WTC11 (cell line): ENCODE data around the gene CHRNE.

Experiments used
- CTCF ChIP-seq: fragments of 200-600 bp; IDR thresholded peaks from 2 replicates; pipeline ENCODE4 v1.8.0; 2022; ENCODE audit warnings: antibody characterized with exemption
- TF ChIP-seq, protein P1 (sequence below): sonication (generic); formaldehyde crosslinking; IDR thresholded peaks from 2 replicates; pipeline ENCODE4 v1.8.1; 2023; ENCODE audit warnings: mild to moderate bottlenecking, missing genetic modification reagents, borderline replicate concordance

- TF ChIP-seq, protein P1, sequence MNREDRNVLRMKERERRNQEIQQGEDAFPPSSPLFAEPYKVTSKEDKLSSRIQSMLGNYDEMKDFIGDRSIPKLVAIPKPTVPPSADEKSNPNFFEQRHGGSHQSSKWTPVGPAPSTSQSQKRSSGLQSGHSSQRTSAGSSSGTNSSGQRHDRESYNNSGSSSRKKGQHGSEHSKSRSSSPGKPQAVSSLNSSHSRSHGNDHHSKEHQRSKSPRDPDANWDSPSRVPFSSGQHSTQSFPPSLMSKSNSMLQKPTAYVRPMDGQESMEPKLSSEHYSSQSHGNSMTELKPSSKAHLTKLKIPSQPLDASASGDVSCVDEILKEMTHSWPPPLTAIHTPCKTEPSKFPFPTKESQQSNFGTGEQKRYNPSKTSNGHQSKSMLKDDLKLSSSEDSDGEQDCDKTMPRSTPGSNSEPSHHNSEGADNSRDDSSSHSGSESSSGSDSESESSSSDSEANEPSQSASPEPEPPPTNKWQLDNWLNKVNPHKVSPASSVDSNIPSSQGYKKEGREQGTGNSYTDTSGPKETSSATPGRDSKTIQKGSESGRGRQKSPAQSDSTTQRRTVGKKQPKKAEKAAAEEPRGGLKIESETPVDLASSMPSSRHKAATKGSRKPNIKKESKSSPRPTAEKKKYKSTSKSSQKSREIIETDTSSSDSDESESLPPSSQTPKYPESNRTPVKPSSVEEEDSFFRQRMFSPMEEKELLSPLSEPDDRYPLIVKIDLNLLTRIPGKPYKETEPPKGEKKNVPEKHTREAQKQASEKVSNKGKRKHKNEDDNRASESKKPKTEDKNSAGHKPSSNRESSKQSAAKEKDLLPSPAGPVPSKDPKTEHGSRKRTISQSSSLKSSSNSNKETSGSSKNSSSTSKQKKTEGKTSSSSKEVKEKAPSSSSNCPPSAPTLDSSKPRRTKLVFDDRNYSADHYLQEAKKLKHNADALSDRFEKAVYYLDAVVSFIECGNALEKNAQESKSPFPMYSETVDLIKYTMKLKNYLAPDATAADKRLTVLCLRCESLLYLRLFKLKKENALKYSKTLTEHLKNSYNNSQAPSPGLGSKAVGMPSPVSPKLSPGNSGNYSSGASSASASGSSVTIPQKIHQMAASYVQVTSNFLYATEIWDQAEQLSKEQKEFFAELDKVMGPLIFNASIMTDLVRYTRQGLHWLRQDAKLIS (CRISPR knock-in tag) = no peak
- no peak for TF ChIP-seq CTCF
Observed at GRCh38 chr17:4913994-4914393, 11.1 kb upstream of the CHRNE start.
